GM21576 (cell line): ENCODE measurements around the gene UBE2D3.
A peak's percentile ranks its signal among the peaks of the same experiment; 100 is the strongest.
"Not testable (repeated sequence)": the region's sequence is repeated elsewhere in the genome, so short reads cannot be mapped to it uniquely, and the experiment has no call there.

Experiments used
- ATAC-seq: cut with Tn5 transposase; IDR thresholded peaks from one replicate; pipeline ENCODE4 v1.9.1; 2021; ENCODE audit warnings: mild to moderate bottlenecking, moderate library complexity; ENCODE audit not compliant: unreplicated experiment

UBE2D3 gene

DNA sequence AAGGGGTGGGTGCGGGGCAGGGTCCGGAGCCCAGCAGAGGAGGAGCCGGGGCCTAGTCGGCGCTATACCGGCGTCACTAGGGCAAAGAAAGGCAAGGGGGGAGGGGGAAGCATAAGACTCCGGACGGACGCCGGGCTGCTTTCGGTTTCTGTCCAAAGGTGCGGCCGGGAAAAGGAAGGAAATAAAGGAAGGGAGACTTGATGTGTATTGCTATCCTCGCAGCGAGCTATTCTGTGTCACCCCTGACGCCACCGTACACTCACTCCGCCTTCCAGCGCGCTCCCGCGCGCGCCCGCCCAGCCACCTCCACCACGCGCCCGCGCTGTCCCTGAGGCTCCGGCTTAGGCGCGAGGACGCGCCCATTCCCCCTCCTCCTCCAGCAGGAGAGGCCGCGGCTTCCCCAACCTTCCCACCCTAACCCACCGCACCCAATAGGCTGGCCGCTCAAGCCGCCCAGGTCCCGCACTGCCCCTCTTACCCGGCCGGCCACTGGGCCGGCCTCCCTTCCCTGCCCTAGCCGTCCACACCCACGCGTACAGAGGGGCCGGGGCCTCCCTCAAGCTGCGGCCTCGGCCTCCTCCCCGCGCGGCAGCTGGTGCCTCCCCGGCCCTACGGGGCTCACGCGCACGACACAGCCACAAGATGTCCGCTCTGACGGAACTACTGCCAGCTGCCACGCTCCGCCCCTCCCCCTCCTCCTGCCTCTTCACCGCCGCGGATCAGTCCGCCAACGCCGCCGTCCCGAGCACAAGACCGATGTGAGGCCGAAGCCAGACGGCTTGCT is at the start of gene UBE2D3:
Gene UBE2D3 (minus strand): TSS at position 662 of the 784 bp plus-strand sequence. CDS start 1,043 bp downstream, outside the sequence.
- ATAC-seq, result peak; percentile 23

DNA sequence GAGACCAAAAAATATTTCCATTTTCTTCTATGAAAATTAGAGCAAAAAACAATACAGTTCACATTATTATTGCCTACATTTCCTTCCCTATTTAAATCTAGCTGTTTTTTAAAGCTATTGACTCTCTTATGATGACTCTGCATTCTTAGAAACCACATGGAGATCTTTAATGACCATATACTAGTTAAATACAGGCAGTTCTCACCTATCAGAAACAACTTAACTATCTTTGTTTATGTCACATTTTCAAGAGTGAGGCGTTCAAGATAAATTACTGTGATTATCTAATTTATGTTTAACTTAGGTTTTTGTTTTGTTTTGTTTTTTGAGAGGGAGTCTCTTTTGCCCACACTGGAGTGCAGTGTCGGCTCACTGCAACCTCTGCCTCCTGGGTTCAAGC is 44.4 kb upstream of the UBE2D3 start:
- no peak for ATAC-seq

DNA sequence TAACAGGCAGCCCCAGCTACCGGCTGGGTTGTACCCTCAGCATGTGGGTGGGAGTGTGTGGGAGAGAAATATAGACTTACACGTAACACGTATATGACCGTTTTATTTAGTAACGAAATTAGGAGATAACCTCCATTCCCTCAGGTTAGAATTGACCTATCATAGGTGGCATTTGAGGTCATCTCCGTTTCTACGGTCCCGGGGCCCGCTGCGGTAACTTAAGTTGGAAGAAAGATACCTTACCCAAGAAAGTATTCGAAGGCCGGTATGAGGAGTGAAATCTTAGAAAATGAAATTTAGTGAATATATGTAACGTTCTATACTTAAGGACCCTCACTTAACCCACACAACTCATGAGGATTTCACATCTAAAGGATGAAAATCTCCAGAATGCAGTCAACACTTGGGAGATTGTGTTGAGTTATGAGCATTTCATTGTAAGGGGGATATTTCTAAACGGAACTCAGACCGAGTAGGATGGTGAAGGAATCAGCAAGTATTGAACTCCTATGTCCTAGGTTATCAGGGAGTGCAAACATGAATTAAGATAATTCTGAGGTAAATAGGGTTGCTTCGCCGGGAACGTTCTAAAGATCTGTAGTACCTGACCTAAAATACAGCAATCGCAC is 42.3 kb upstream of the UBE2D3 start:
- peak; percentile 20 for ATAC-seq

DNA sequence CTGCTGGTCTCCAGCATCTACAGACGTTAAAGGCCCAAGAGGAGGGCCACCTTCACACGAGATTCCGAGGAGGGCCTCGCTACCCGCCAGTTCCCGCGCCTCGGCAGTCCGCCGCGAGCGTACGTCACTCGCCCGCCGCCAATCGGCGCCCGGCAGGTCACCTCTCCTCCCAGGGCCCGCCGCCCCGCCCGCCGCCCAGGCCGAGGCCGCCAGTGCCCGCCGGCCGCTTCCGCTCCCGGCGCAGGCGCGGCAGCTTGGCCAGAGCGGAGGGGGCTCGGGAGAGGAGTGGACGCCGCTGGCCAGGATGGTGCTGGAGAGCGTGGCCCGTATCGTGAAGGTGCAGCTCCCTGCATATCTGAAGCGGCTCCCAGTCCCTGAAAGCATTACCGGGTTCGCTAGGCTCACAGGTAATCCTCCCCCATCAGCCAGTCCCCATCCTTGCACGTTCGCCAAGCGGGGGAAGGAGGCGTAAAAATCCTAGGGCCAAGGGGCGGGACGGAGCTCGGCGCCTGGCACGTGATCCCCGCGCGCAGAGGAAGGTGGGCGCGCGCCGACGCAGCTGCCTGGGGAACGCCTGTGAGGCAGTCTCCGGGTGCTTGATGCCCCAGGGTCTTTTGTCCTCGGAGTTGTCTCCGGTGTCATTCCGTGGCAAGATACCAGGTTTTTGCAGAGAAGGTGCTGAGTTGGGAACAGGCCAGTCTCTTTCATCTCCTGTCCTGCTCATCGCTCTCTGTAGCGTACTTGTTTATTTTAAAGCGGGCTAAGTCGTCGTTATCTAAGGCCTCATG is 41.6 kb upstream of the UBE2D3 start, which contains the start of gene CISD2:
Gene CISD2 (plus strand): TSS at position 212 of the 788 bp plus-strand sequence. CDS start 93 bp downstream, at position 305.
- ATAC-seq, result peak; percentile 83

DNA sequence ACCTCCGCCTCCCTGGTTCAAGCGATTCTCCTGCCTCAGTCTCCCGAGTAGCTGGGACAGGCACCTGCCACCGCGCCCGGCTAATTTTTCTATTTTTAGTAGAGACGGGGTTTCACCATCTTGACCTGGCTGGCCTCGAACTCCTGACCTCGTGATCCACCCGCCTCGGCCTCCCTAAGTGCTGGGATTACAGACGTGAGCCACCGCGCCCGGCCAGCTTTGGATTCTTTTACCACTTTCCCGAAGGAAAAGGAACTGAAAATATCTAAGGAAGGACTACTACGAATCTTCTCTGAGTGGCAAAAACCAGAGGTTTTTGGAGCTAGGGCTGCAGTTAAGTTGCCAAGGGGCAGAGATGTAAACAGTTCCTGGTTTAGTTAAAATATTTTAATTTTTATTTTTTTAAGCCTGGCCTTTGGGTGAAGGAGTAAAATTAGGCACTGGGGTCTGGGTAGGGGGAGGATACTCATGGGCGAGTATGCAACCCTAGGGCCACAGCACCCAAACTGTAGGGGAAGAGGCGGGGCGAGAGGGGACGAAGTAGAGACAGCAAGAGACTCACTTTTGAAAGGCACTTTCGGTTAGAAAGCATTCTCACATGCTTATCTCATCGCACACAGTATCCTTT is 40.9 kb upstream of the UBE2D3 start:
- ATAC-seq, result peak; percentile 46

DNA sequence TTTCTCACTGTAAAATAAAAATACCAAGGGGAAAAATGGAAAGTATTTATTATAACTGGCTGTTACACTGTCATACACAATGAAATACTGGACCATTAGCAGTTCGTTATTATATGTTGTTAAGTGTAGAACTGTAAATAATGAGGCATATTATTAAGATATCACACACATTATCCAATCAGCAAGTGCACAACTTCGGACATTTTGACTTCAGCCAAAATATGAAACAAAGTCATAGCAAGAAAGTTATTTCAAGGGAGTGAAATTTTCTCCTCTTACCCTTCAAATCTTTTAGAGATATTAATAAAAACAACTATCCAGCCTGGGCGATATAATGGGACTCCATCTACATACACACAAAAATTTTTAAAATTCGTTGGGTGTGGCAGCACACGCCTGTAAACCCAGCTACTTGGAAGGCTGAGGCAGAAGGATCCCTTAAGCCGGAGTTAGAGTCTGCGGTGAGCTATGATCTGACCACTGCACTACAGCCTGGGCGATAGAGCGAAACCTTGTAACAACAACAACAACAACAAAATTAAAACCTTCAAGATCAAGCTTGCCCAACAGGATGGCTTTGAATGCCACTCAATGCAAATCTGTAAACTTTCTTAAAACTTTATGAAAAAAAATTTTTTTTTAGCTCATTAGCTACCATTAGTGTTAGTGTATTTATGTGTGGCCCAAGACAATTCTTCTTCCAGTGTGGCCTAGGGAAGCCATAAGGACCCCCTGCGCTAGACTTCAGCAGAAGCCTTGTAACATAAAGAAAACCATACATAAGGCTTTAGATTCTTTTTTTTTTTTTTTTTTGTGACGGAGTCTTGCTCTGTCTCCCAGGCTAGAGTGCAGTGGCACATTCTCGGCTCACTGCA is 40.2 kb upstream of the UBE2D3 start:
- no peak for ATAC-seq

DNA sequence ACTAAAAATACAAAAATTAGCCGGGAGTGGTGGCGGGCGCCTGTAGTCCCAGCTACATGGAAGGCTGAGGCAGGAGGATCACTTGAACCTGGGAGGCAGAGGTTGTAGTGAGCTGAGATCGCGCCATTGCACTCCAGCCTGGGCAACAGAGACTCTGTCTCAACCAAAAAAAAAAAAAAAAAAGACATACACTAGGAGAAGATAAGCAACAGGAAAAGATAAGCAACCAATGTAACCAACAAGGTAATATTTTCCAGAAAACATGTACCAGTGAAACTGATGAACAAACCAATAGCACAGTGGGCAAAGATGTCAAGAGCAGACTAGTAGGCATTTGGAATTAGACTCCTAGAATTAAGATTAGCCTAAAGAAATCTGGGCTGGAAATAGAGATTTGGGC is 38.0 kb upstream of the UBE2D3 start:
- ATAC-seq, result not testable (repeated sequence)

DNA sequence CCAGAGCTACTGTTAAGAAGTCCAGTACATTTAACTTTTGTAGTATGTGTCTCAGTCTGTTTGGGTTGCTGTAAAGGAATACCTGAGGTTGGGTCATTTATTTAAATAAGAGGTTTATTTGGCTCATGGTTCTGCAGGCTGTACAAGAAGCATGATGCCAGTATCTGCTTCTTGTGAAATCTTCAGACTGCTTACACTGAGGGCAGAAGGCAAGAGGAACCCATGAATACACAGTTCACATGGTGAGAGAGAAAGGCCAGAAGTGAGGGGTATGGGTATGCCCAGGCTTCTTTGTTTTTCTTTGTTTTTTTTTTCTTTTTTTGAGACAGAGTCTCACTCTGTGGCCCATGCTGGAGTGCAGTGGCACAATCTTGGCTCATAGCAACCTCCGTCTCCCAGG is 35.4 kb upstream of the UBE2D3 start:
- no peak for ATAC-seq

DNA sequence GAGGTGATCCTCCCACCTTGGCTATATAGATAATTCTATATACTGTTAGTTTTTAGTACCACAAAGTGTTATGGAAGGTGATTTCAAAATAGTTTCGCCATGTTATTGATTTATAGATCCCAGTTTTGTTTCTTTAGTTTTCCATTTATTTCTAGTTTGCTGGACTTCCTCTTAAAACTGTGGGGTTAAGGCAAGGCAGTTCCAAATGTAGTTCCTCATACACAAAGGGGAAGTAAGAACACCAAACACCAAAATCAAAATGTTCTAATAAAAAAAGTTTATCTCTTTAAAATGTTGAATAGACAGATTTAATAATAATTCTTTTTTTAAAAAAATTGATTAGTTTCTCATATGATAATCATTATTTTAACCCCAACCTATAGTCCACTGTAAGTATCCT is 34.7 kb upstream of the UBE2D3 start:
- ATAC-seq, result no peak

DNA sequence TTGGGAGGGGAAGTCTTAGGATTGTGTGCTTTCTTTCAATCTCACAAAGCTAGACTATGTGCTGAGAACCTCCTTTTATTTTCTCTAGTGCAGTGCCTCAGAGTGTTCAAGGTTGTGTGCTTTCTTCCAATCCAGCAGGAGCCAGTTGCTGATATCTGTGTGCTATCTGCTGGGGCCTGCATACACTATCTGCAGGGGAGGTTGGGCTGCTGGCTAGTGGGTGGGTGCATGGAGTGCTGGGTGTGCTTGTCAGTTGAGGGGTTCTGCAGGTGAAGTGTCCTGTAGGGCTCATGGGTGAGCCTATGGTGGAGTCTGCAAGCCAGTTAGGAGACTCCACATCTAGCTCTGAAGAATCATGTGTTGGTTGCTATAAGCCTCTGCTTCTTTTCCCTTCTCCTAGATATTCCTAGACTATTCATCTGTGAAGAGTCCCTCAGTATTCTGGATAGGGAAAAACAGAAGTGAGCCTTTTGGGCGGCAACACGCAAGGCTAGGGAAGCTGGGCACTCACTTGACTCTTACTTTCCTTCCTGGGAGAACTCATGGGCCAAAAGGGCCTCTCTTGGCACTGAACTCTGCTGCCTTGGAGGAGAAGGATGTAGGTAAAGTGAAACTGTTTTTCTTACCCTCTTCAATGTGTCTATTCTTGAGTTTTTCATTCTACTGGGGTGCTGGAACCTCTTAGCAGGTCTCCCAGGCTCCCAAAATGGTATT is 33.4 kb upstream of the UBE2D3 start:
- ATAC-seq, result no peak

DNA sequence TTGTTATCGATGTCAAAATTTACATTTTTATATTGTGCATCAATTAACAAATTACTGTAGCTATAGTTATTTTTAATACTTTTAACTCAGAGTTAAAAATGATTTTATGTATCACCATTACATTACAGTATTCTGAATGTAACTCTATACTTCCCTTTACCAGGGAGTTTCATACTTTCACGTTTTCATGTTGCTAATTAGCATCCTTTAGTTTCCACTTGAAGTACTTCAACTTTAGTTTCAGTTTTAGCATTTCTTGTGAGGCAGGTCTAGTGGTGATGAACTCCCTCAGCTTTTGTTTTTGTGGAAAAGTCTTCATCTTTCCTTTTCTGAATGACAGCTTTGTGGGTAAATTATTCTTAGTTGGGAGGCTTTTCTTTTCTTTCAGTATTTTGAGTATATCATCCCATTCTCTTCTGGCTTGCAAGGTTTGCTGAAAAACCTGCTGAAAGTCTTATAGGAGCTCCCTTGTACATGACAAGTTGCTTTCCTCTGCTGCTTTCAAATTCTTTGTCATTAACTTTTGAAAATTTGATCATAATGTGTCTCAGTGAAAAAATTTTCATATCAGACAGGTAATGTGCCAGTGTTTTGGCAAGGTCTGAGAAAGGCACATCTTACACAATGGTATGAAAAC is 31.6 kb upstream of the UBE2D3 start:
- no peak for ATAC-seq

DNA sequence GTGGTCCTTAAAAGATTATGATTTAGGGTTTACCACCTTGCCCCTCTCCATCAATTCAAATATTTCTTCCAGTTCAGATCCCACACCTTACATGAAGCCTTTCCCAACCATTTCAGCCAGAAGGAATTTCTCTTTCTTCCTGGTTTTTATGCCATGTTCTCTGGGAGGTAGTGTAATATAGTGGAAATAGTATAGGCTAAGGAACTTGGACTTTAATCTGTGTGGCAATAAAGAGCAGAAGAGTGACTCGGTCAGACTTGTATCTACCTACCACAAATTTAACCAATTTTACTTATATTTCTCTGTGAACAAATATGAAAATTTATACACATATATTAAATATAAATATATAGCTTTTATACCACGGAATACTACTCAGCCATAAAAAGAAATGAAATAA is 23.0 kb upstream of the UBE2D3 start:
- no peak for ATAC-seq

DNA sequence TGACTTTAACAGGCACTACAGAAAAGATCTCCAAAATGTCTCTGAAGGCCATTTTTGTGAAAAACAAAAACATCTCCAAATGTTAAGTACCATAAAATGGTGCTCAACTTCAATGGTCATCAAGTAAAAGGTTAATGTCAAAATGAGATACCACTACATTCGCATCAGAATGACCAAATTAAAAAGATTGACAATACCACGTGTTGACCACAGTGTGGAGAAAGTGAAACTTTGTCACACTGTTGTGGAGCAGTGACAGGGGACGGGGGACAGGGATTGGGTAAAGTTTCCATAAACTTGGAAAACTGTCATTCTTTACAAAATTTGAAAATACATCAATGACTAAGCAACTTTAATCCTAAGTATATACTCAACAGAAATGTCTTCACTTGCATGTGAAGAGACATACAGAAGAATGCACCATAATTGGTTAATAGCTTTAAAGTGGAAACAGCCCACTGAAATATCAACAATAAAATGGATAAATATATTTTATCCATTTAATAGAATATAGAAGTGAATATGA is 22.3 kb upstream of the UBE2D3 start:
- no peak for ATAC-seq

DNA sequence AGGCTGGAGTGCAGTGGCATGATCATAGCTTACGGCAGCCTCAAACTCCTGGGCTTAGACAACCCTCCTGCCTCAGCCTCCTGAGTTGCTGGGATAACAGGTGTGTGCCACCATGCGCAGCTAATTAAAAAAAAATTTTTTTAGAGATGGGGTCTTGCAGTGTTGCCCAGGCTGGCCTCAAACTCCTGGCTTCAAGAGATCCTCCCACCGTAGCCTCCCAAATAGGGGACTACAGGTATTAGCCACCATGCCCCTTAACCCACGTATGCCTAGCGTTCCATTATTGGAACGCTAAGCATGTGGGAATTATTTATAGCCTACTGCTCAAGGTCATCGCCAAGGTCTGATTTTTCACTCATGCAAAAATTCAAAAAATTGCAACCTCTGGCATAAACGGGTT is 20.3 kb upstream of the UBE2D3 start:
- no peak for ATAC-seq

DNA sequence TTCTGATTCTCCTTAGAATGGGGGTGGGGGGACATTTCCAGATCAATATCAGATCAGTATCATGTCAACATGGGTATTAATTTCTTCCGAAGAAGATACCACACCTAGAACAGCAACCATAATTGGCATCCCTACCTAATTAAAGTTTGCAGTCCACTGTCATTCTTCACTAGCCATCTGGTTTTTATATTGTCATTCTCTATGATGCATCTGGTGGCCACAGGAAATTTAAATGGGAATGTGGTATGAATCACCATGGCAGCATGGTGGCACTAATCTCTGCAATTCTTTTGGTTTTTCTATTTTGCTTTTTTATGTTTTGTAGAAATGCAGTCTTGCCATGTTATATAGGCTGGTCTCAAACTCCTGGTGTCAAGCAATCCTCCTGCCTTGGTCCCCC is 16.6 kb upstream of the UBE2D3 start:
- no peak for ATAC-seq

DNA sequence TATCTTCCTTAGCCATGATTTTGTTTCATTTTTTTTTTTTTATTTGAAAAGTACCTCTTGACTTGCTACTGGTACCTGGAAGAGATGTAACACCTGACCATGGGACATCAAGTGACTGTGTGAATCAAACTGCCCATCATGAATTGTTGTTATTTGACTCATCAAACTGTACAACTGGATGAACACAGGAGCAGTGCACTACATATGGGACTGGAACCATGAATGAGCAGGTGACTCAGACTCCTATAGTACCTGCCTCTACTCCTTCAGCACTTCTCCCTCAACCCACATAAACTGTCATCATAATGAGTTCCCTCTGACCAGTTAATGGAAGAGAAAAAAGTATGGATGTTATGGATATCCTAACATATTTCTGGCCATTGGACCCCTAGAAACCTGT is 15.9 kb upstream of the UBE2D3 start:
- ATAC-seq, result no peak

DNA sequence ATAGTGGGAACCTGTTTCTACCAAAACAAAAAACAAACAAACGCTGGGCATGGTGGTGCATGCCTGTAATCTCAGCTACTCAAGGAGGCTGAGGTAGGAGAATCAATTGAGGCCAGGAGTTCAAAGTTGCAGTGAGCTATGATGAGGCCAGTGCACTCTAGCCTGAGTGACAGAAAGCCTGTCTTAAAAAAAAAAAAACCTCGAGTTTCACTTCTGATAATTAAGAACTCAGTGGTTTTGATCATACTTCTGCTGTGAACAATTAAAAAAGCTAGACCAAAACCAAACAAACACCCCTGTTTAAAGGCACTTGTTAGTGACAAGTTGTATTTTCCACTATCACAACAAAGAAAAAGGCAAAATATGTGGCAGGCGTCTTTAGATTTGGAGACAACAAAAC is 15.0 kb upstream of the UBE2D3 start:
- ATAC-seq, result no peak

DNA sequence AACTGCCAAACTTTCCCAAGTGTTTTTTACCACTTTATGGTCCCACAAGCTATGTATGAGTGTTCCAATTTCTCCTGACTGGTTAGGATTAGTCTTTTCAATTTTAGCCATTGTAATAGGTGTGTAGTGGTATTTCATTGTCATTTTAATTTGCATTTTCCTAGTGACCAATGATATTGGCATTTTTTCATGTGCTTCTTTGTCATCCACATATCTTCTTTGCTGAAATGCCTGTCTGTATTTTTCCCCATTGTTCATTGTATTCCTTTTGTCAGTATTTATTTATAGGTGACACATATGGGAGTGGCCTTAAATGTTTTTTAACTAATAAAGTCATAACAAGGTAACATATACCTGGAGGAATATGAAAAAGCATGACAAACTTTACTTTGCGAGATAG is 9.2 kb upstream of the UBE2D3 start:
- ATAC-seq, result no peak

DNA sequence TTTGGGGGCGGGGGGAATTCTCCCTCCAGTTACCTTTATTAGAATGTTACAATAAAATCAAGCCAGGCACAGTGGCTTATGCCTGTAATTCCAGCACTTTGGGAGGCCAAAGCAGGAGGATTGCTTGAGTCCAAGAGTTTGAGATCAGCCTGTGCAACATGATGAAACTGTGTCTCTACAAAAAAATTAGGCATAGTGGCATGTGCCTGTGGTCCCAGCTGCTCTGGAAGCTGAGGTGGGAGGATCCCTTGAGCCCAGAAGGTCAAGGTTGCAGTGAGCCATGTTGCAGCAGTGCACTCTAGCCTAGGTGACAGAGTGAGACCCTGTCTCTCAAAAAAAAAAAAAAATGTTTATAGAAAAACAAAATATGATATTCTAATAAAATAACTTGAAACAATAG is 5.3 kb upstream of the UBE2D3 start:
- ATAC-seq, result no peak
